Measurements from ENCODE around the gene PAAF1.

PAAF1 gene

DNA sequence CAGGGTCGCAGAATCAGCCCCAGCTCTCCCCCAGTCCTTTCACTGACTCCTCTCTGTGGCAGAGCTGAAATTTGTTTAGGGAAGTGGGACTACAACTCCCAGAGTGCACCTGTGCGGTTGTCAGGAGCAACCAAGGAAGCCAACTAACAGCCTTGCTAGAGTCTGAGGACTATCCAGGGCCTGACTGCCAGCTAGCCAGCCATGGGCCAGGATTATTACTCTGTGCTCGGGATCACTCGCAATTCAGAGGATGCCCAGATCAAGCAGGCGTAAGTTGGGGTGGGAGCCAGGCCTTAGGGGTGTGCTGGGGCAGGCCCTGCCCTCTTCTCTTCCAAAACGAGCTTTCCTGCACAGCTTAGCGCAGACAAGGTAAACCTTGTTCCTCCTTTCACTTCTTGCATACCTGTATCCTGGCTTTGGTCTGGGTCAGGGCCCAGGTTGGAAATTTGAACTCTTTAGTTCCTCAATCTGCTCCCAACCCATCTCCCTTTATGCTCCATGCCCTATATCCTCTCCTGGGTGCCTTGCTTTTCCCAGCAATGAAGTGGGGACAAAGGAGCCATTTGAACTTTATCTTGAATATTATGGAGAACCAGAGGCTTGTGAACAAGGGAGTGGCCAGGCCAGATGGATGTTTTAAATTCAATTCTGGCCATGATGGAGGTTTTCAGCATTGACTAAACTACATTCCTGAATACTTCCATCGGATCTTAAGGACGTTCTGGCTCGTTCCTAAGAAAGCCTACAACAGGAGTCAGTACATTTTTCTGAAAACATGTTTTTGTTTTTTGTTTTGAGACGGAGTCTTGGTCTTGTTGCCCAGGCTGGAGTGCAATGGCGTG lies 74.3 kb downstream of the PAAF1 start, which contains the start of gene DNAJB13:
Gene DNAJB13, plus strand, starts transcription at position 158 of the 842 bp plus-strand sequence. Its CDS starts 44 bp downstream, at position 202.
- DNase-seq (ENCODE audit: low read depth) = peak; percentile 27
- H3K4me3 ChIP-seq (ENCODE audit: low read depth, low read length) = no peak within 1 kb of the TSS
- TF ChIP-seq, protein P1, sequence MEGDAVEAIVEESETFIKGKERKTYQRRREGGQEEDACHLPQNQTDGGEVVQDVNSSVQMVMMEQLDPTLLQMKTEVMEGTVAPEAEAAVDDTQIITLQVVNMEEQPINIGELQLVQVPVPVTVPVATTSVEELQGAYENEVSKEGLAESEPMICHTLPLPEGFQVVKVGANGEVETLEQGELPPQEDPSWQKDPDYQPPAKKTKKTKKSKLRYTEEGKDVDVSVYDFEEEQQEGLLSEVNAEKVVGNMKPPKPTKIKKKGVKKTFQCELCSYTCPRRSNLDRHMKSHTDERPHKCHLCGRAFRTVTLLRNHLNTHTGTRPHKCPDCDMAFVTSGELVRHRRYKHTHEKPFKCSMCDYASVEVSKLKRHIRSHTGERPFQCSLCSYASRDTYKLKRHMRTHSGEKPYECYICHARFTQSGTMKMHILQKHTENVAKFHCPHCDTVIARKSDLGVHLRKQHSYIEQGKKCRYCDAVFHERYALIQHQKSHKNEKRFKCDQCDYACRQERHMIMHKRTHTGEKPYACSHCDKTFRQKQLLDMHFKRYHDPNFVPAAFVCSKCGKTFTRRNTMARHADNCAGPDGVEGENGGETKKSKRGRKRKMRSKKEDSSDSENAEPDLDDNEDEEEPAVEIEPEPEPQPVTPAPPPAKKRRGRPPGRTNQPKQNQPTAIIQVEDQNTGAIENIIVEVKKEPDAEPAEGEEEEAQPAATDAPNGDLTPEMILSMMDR (IDR thresholded peaks at IDR 0.05; ENCODE audit: control insufficient read depth, extremely low read depth, insufficient read depth) = no peak

DNA sequence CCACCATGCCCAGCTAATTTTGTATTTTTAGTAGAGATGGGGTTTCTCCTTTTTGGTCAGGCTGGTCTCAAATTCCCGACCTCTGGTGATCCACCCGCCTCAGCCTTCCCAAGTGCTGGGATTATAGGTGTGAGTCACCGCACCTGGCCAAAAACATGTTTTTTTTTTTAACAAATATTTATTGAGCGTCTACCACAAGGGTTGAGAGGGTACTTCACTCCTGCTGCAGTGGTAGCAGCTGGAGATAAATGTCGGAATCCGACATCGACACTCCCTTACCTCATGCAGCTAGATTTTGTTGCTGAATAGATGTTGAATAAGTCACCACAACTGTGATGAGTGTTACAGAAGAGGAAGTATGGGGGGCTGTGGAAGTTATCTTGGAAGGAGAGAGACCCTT lies 75.0 kb downstream of the PAAF1 start:
- TF ChIP-seq, protein P1 (IDR thresholded peaks at IDR 0.05; ENCODE audit: control insufficient read depth, extremely low read depth, insufficient read depth) = no peak
- H3K4me3 ChIP-seq (ENCODE audit: low read depth, low read length) = no peak overlapping the region
- DNase-seq (ENCODE audit: low read depth) = no peak

DNA sequence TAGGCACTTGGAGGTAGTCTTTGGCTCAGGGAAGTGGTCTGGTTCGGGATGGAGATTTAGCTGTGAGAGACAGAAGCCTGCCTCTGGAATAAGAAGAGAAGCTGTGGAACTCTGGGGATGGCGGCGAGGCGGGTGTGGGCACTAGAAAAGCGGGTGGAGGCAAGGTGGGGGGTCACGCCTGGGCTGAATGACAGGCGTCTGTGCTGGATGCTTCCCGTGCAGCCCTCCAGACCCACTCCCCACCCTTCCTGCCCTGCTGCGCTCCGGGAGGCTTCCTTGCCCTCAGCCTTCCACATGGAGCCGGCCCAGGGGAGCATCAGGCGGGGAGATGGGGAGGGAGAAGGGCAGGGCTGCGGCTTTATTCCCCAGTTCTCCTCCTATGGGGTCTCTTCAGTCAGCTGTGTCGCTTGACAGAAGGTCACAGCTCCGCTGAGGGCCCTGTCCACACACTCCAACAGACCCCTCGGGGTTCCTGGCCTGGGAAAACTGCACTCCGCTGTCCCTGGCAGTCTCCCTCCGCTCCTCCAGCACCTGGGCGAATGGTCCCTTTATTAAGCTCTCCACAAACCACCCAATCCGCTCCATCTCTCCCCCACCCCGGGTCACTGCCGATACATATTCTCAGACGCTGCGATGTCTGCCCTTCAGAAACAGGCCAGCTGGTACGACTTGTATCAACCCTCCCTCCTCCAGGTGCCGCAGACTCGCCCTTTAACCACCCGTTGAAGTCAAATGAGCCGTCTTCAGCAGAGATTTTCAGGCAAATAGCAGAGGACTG lies 80.3 kb downstream of the PAAF1 start:
- no peak overlapping the region for H3K4me3 ChIP-seq (ENCODE audit: low read depth, low read length)
- TF ChIP-seq, protein P1 (IDR thresholded peaks at IDR 0.05; ENCODE audit: control insufficient read depth, extremely low read depth, insufficient read depth) = no peak
- no peak for DNase-seq (ENCODE audit: low read depth)

DNA sequence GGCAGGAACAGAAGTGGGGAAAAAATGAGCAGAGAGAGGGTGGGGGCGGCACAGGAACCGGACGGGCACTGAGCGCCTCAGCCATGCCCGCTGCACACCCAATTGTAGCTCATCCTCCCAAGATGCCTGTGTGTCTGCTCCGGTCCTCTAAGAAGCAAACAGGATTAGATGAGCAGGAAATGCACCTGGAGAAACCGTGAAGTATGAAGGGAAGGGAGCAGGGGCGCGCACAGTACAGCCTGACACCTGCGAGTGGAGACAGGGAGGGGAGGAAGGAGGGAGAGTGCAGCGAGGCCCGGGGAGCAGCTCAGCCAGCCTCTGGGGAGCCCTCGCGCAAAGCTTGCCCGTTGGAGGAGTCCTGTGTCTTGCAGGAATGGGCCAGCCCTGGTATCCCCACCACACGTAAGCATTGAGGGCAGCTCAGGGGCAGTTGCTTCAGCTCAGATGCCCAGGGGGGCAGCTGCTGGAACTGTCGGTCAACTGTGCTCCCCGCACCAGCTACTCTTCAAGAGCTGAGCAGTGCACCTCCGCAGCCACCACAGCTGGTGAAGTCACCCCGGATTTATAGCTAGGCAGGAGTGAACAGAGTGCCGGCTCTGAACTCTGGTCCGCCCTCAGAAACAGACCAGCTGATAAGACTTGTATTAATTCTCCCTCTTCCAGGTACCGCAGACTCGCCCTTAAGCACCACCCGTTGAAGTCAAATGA lies 81.0 kb downstream of the PAAF1 start:
- no peak for DNase-seq (ENCODE audit: low read depth)
- TF ChIP-seq, protein P1 (IDR thresholded peaks at IDR 0.05; ENCODE audit: control insufficient read depth, extremely low read depth, insufficient read depth) = no peak
- H3K4me3 ChIP-seq (ENCODE audit: low read depth, low read length) = no peak overlapping the region

DNA sequence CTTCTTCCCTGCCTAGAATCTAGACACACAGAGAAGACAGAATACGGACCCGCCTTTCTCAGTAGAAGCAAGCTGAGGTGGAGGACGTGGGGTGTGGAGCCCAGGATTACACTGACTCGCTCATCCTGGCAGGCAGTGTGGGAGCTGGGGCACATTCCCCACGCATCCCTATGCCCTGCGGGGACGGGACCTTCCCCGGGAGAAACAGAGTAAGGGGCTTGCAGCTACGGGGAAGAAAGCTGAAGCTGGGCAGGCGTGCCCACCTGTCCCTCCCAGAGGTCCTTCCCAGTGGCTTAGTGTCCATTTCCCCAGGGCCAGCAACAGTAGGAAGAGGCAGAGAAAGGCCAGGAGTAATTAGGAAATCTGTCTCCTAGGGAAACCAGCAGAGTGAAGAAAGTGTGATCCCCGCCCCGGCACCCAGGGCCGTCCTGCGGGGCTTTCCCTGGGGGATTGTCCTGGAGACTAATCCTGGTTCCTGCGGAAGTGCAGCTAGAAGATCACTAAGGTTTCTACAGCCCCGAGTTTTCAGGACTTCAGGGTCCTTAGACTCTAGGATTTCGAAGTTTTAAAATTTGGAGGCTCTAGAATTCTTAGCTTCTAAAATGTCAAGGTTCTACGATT lies 81.8 kb downstream of the PAAF1 start:
- TF ChIP-seq, protein P1 (IDR thresholded peaks at IDR 0.05; ENCODE audit: control insufficient read depth, extremely low read depth, insufficient read depth) = no peak
- no peak overlapping the region for H3K4me3 ChIP-seq (ENCODE audit: low read depth, low read length)
- DNase-seq (ENCODE audit: low read depth) = no peak

DNA sequence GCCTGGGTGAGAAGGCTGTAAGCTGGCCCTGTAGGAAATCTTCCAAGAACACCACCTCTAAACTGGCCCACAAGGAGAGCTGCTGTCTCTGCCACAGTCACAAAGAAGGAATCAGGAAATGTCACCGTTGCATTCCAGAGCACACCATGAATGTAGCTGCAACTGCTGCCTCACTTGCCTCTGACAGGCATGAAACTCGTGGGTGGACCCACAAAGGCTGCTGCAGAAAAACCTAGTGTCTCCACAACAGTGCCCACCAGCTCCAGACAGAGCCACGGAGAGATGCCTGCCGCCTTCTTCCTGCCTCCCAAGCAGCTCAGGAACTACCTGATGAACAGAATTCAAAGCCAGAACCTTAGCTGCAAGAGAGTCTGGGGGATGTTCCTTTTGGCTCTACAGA lies 84.5 kb downstream of the PAAF1 start:
- TF ChIP-seq, protein P1 (IDR thresholded peaks at IDR 0.05; ENCODE audit: control insufficient read depth, extremely low read depth, insufficient read depth) = no peak
- no peak overlapping the region for H3K4me3 ChIP-seq (ENCODE audit: low read depth, low read length)
- no peak for DNase-seq (ENCODE audit: low read depth)

Measured in LNCaP clone FGC (cell line).